ENCODE results near the gene ACSM2B.
"Not testable (repeated sequence)": the region's sequence is repeated elsewhere in the genome, so short reads cannot be mapped to it uniquely, and the experiment has no call there.

The ACSM2B gene

GRCh38 chr16:20538687-20539086 is 37.5 kb downstream of the ACSM2B start:
- no peaks in the 10 kb centered on the region for H3K36me3 Mint-ChIP-seq (ENCODE audit: low read depth)
- no peak overlapping the region for H3K27ac Mint-ChIP-seq
- no peaks in the 10 kb centered on the region for H3K9me3 Mint-ChIP-seq

GRCh38 chr16:20538181-20538580 is 38.0 kb downstream of the ACSM2B start:
- Mint-ChIP-seq H3K9me3 (no peaks in the 10 kb centered on the region), H3K4me3 (no peak overlapping the region), H3K27me3 (ENCODE audit: low read depth) (peaks cover 4% of the 10 kb centered on the region), H3K27ac (no peak overlapping the region), H3K4me1 (no peaks in the 10 kb centered on the region), H3K36me3 (ENCODE audit: low read depth) (no peaks in the 10 kb centered on the region)
- TF ChIP-seq CTCF (IDR thresholded peaks at IDR 0.05; ENCODE audit: unreplicated experiment in 3 of 3): no peak

More at GRCh38 chr16:20538687-20539086, 37.5 kb downstream of the ACSM2B start:
- Mint-ChIP-seq H3K4me1 (no peaks in the 10 kb centered on the region), H3K4me3 (no peak overlapping the region), H3K27me3 (ENCODE audit: low read depth) (peaks cover 4% of the 10 kb centered on the region)
- no peak for TF ChIP-seq CTCF (IDR thresholded peaks at IDR 0.05; ENCODE audit: unreplicated experiment in 3 of 3)

- not testable (repeated sequence) for H3K27me3 Mint-ChIP-seq (ENCODE audit: low read depth); H3K4me3 Mint-ChIP-seq; H3K4me1 Mint-ChIP-seq; H3K9me3 Mint-ChIP-seq; H3K36me3 Mint-ChIP-seq (ENCODE audit: low read depth); H3K27ac Mint-ChIP-seq
These were observed 39.5 kb downstream of the ACSM2B start for GRCh38 chr16:20536669-20537068.

GRCh38 chr16:20532284-20532792 is 43.8 kb downstream of the ACSM2B start:
- not testable (repeated sequence) for H3K36me3 Mint-ChIP-seq (ENCODE audit: low read depth); H3K27me3 Mint-ChIP-seq (ENCODE audit: low read depth); H3K27ac Mint-ChIP-seq; H3K4me3 Mint-ChIP-seq; H3K4me1 Mint-ChIP-seq; H3K9me3 Mint-ChIP-seq

- H3K4me1 Mint-ChIP-seq; H3K27ac Mint-ChIP-seq; H3K36me3 Mint-ChIP-seq (ENCODE audit: low read depth): not testable (repeated sequence)
These were observed 44.4 kb downstream of the ACSM2B start for GRCh38 chr16:20531795-20532194.

GRCh38 chr16:20520103-20520502 is 56.1 kb downstream of the ACSM2B start:
- Mint-ChIP-seq H3K27me3 (ENCODE audit: low read depth) (no peaks in the 10 kb centered on the region), H3K27ac (no peak overlapping the region), H3K36me3 (ENCODE audit: low read depth) (no peaks in the 10 kb centered on the region), H3K4me1 (no peaks in the 10 kb centered on the region), H3K4me3 (no peak overlapping the region), H3K9me3 (no peaks in the 10 kb centered on the region)
- no peak for TF ChIP-seq CTCF (IDR thresholded peaks at IDR 0.05; ENCODE audit: unreplicated experiment in 3 of 3)

More at GRCh38 chr16:20531795-20532194, 44.4 kb downstream of the ACSM2B start:
- H3K27me3 Mint-ChIP-seq (ENCODE audit: low read depth); H3K9me3 Mint-ChIP-seq; H3K4me3 Mint-ChIP-seq: not testable (repeated sequence)

- Mint-ChIP-seq H3K9me3 (peaks cover 3% of the 10 kb centered on the region), H3K4me3 (no peak overlapping the region), H3K4me1 (no peaks in the 10 kb centered on the region), H3K36me3 (ENCODE audit: low read depth) (no peaks in the 10 kb centered on the region), H3K27ac (no peak overlapping the region), H3K27me3 (ENCODE audit: low read depth) (no peaks in the 10 kb centered on the region)
- no peak for TF ChIP-seq CTCF (IDR thresholded peaks at IDR 0.05; ENCODE audit: unreplicated experiment in 3 of 3)
These were observed 56.9 kb downstream of the ACSM2B start for GRCh38 chr16:20519231-20519630.

Measured in nephron (organoid).